Activated CD4-positive, alpha-beta T cell treated with anti-CD3 and anti-CD28 coated beads, Interleukin-2, Interleukin-4, amounts not matched to agents 100 ng/mL and 50 ng/mL, durations not matched to agents 16 hours and 8 hours (primary cell): Measurements from ENCODE around the gene GRB2.
"Not testable (repeated sequence)": the region's sequence is repeated elsewhere in the genome, so short reads cannot be mapped to it uniquely, and the experiment has no call there.

ENCODE experiments used
- DNase-seq: peaks from one replicate; pipeline ENCODE4 v3.0.0-alpha.2; 2020; ENCODE audit warnings: low spot score

The GRB2 gene

DNA sequence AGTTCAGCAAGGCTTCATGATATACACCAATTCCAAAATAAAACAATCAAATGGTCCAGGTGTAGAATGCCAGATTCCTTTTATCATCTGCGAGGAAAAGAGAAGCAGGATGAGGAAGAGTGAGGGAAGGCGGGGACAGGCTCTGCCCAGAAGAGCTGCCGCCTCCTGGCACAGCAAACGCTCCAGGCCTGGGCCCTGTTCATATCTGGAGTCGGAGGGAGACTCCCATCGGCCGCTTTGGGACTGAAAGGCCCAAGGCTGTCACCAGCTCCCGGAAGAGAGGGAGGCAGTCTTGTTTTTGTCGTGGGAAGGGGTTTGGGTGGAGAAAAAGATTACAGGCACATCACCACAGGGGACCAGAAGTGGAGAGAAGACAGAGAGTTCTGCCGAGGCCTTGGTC, 87.3 kb downstream of the GRB2 start:
- DNase-seq, result no peak

DNA sequence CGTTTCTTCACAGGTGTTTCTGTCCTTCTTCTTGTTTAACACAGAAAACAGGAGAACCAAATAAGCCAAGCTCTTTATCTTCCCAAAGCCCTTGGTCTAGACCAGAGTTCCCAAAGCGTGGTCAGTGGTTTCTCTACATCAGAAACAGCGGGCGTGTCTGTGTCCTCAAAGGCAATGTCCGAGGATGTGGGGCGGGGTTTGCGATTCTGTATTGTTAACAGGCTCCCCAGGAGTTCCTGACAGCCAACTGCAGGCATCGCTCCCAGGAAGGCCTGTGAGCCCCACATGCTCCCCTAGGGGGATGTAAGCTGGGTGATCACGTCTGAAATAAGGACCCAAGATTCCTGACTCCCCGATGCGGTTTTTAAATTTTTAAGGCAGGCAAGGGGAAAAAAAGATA, 87.8 kb downstream of the GRB2 start:
- DNase-seq, result no peak

DNA sequence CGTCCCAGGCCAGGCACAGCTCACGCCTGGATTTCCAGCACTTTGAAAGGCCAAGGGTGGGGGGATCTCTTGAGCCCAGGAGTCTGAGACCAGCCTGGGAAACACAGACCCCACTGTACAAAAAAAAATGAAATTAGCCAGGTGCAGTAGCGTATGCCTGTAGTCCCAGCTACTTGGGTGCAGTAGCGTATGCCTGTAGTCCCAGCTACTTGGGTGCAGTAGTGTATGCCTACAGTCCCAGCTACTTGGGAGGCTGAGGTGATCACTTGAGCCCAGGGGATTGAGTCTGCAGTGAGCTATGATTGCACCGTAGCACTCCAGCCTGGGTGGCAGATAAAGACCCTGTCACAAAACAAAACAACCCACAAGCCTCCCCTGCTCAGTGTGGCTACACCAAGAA, 89.2 kb downstream of the GRB2 start:
- DNase-seq, result no peak

DNA sequence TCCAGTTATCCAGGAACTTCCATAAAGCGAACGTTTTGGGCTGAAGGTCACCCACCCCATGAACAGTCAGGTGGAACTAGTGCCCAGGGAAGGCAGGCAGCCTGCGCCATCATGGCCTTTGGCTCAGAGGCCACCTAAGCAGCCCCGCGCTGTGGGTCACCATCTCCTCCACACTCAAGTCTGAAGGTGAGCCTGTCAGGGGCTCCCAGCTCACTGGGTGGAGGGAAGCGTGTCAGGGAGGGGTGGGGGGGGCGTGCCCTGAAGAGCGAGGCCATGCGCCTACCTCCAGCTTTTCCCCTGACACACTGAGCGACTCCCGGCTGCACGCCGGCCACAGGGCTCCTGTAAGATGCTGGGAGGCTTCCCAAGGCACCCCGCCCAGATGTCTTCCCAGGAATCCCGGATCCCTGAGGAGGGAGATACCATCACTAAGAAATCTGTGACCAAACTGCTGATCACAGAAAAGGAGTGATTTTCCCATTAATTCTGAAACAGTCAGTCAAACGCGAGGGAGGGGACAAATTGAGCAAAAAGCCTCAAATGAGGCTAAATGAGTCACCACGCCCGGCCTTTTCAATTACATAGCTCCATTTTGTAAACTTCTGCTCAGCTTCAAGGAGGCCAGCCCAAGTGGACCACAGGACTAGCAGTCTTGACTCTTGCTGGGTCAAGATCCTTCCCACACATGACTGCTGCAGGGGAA, 89.8 kb downstream of the GRB2 start:
- peak; percentile 65 for DNase-seq

DNA sequence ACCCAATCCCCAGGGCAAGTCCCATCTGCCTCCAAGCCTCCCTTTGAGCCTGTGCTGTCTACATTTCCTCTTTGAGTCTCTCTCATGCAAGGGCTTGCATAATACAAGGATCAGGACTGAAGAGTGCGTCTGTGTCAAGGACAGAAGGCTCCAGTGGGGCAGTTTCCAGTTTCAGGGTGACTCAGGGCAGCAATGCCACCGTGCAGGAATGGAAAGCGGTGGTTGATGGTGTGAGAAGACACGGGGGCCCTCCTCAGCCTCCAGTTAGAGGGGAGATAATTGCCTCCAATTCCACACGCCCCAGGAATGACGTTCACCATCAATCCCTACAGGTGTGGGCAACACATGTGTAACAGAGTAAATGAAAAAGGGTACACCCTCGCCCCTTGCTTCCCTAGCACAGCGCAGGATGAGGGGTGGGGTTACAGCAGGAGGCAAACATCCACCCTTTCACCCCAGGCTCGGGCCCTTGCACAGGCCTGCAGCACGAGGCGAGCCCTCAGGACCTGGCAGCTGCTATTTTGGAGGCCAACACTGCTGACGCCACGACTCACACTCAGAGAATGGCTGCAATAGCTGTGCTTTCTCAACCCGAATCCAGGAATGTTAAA, 91.4 kb downstream of the GRB2 start:
- peak; percentile 57 for DNase-seq

DNA sequence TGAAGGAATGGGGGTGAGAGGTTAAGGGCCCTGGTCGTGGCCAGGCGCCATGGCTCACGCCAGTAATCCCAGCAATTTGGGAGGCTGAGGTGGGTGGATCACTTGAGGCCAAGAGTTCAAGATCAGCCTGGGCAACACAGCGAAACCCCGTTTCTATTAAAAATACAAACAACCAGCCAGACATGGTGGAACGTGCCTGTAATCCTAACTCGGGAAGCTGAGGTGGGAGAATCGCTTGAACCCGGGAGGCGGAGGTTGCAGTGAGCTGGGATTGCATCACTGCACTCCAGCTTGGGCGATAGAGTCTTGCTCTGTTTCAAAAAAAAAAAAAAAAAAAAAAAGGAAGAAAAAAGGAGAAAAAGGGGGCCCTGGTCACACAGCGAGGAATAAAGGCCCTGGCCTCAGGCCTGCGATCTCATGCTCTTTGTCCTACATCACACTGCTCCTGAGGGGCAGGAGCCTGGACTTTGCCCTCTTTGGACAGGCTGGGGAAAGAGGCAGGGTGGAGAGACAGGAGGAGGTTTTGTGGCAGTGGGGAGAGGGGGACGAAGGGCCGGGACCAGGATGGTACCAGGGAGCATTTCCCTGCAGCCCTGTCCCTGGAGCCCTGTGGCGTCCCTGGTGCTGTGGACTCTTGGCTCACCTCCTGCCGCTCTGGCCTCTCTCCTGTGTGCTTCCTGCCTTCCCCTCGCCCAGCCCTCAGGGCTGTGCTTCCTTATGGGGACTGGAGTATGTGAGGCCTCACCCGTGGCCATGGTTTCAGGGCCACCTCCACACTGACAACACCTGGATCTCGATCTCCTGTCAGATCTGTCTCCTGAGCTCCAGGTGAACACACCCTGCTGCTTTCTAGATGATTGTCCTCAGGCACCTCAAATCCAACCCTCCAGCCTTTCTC, 96.5 kb downstream of the GRB2 start:
- DNase-seq, result no peak

DNA sequence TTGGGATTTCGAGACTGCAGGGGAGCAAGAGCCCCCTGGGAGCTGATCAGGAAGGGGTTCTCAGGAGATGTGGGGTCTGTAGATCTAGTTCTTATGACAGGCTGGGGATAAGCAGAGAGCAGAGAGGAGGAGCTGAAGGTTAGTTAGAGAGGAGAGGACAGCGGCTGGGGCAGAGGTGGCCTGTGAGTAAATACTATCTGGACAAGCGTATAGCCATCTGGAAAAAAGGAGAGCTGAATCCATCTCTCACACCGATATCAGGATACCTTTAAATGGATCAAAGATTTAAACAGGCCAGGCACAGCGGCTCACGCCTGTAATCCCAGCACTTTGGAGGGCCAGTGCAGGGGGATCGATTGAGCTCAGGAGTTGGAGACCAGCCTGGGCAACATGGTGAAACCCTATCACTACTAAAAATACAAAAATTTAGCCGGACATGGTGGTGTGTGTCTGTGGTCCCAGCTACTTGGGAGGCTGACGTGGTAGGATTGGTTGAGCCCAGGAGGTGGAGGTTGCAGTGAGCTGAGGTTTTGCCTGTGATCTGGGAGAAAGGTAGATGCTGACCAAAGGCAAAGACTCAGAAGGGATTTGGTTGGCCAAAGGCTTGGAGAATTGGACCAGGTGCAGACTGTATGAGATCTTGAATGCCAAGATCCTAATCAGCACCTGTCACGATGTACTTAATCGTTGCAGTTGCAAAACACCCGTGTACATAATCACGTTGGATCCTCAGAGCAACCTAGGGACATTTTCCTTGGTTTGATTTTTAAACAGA, 97.3 kb downstream of the GRB2 start:
- no peak for DNase-seq

DNA sequence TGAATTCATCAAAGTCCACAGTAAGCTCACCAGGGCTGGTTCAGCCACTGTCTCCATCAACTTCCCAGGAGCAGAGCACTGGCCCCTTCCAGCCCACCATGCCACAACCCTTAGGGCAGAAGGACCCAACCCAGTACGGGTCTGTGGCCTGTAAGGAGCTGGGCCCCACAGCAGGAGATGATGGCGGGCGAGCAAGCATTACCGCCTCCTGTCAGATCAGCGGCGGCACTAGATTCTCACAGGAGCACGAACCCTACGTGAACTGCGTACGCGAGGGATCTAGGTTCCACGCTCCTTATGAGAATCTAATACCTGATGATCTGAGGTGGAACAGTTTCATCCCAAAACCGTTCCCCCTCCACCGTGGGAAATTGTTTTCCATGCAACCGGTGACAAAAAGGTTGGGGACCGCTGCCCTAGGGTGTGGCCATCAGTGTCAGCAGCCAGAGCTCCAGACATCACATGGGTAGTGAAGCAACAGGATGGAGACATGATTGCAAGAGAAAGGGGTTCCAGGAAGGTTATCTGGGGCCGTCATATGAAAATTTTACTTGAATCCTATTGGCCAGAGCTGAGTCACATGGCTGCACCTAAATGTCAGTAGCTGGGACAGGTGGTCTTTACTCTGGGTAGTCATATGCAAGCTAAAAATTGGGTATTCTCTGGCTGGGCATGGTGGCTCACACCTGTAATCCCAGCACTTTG, 103.8 kb downstream of the GRB2 start:
- no peak for DNase-seq

DNA sequence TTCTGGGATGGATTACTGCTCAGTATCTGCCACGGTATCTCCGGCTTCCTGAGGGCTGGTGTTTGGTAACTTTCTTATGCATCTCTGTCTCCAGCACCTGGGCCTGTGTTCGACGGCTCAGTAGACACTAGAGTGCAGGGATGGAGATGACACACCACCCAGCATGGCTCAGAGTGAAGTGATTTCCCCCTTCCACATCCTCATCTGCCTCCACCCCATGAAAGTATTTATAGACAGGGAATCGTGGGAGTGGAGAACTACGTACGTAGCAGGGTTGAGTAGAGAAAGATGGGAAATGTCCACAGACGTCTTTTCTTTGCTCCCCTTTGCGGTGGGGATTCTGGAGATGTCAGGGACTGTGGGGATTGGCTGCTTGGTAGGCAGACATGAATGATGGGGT, 104.4 kb downstream of the GRB2 start:
- no peak for DNase-seq

DNA sequence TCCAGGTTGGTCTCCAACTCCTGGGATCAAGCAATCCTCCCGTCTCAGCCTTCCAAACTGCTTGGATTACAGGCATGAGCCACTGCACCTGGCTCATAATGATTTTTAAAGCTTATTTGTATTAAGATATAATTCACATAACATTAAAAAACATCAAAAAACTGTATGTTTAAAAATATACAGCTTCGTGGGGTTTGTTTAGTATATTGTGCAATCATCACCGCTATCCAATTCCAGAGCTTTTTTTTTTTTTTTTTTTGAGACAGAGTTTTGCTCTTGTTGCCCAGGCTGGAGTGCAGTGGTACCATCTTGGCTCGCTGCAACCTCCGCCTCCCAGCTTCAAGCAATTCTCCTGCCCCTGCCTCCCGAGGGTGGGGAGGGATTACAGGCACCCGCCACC, 105.2 kb downstream of the GRB2 start:
- DNase-seq, result no peak

DNA sequence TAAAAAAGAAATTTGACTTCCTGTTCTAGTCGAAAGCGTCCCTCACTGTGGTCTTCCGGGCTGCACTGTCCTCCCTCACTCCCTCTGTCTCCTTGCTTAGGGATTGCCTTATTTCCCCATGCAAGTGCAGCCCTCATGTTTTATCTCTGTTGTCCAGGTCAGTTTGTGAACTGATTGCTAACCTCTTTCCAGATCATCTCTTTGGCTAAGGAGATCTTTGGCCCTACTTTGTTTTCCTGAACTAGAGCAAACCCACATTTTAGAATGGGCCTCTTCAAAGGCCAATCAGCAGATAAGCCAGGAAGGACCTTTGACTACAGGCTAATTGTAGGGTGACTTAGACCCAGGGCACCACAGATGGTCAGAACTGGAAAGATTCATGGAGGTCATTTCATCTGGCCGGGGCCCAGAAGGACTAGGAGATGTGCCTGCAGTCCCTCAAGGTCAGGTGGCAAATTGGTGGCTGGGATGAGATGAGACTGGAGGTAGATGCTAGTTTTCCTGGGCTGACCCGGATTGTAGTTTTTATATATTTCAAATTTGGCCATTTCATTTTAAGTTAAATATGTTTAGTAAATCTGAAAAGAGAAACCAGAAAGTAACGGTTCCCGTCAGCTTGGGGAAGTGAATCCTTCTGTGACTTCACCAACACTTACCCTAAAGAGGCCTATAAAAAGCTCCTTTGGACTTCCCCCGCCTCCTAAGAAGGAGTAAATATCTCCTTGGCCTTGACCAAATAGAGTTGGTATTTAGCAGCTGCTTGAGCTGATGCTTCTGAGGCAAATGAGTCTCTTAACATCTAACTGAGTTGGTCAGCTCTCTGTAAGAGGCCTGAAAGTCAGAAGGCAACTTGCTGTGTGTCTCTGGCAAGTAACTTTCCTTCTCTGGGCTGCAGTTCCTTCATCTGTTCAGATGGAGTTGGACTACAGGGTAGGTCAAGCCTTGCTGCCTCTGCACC, 110.0 kb downstream of the GRB2 start:
- DNase-seq, result peak; percentile 82

DNA sequence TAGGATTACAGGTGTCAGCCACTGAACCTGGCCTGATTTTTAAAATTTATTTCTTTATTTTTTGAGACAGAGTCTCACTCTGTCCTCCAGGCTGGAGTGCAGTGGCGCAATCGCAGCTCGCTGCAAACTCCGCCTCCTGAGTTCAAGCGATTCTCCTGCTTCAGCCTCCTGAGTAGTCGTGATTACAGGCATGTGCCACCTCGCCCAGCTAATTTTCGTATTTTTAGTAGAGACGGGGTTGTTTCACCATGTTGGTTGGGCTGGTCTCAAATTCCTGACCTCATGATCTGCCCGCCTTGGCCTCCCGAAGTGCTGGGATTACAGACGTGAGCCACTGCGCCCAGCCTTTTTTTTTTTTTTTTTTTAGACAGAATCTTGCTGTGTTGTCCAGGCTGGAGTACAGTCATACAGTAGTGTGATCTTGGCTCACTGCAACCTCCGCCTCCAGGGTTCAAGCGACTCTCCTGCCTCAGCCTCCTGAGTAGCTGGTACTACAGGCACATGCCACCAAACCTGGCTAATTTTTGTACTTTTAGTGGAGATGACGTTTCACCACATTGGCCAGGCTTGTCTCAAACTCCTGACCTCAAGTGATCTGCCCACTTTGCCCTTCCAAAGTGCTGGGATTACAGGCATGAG, 112.5 kb downstream of the GRB2 start:
- DNase-seq, result not testable (repeated sequence)

DNA sequence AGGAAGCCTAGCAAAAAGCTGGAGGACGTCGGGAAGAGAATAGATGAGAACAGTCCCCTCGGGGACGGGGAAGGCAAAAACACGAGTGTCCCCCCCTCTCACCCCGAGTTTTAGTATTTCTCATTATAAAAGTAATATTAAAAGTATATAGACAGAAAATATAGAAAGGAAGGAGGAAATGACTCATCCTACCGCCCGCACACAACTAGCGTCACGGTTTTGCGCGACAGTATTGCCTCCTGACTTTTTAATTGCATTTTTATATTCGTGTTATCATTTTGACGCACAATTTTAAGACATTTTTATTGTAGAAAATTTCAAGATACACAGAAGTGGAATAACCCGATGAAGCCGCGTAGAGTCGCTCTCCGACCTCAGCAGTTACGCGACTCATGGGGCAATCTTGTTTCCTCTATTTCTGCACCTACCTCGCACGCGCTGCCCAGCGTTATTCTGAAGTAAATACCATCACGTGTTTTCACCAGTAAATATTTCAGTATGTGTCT, 115.6 kb downstream of the GRB2 start:
- peak; percentile 65 for DNase-seq

DNA sequence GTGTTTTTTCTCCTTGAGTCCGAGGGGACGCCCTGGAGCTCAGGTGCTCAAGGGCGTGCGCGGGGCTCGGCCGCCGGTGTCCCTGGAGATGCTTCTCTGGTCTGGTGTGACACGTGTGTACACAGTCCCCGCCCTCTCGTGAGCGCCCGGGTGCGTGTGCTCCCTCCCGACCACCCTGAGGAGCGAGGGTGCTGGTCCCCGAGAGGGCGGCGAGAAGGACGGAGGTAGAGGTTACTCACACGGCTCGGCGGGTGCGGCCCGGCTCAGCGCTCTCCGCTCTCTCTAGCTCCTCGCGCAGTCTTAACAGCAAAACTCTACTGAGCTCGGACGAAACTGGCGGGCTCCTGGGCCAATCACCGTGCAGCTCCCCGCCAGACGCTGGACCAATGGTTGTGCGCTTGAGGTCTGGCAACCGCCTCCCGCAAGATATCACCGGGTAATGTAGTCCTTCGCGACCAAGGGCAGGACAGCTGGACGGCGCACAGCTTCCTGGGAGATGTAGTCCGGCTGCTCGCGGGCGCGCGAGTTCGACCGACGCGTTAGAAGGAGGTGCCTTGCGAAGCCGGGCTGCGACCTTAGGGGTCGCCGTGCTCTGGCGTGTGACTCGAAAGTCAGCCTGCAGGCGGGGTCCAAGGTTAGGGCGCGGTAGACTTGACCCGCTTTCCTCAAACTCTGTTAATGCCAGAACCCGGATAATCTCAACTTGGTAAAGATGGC, 116.2 kb downstream of the GRB2 start, which contains the start of gene SLC25A19:
TSS of gene SLC25A19 (minus strand) at position 319 of the 717 bp plus-strand sequence. CDS start 2,669 bp downstream, outside the sequence.
- peak; percentile 99 for DNase-seq

DNA sequence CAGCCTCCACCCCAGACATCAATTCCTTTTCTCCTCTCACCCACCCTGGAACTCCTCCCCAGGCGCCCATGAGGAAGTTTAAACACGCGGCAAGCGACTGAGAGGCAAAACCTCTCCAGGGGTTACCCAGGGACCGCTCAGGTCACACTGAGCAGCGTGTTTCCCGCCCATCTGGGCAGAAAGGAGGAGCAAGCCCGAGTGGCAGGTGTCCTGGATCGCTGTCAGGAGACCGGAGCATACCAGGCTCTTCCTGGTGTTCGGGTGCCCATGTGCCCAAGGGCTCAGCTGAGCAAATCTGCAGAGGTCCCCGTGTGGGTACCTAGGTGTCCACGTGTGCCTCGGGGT, 116.7 kb downstream of the GRB2 start:
- peak; percentile 48 for DNase-seq

DNA sequence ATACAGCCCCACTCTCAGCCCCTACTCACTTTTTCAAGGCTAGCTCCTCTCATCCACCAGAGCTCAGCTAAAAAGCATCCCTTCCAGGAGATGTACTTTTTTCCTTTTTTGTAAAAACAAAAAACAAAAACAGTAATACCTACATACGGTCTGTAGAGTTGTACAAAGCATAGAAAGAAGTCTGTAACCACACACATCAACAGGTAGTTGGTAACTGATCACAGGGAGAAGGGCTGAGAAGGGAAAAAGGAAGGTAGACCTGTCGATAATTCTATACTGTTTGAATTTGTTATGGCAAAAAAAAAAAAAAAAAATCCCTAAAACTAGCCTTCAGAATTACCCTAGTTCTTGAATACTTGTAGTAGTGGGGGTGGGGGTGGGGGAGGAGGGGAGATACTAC, 117.1 kb downstream of the GRB2 start:
- no peak for DNase-seq

DNA sequence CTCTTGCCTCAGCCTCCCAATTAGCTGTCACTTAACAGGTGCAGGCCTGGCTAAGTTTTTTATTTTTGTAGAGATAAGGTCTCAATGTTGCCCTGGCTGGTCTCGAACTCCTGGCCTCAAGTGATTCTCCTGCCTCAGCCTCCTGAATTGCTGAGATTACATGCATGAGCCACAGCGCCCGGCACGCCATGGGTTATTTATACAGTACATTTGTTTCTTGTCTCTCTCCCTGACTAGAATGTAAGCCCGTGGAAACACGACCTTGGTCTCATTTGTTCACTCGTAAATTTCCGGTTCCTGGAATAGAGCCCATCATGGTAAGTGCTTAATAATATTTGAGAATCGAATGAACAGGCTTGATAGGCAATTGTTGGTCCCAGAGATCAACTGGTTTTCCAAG, 118.3 kb downstream of the GRB2 start:
- no peak for DNase-seq

DNA sequence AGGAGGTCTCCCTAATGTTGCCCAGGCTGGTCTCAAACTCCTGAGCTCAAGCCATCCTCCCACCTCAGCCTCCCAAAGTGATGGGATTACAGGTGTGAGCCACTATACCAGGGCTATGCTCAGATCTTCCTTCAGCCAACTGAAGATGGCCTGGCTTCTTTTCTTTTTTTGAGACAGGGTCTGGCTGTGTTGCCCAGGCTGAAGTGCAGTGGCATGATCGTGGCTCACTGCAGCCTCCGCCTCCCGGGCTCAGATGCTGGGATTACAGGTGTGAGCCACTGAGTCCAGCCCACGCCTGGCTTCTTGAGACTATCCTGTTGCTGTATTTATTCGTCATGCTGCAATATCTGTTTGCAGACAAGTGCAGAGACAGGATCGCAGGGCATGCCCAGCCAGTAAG, 120.4 kb downstream of the GRB2 start:
- no peak for DNase-seq

DNA sequence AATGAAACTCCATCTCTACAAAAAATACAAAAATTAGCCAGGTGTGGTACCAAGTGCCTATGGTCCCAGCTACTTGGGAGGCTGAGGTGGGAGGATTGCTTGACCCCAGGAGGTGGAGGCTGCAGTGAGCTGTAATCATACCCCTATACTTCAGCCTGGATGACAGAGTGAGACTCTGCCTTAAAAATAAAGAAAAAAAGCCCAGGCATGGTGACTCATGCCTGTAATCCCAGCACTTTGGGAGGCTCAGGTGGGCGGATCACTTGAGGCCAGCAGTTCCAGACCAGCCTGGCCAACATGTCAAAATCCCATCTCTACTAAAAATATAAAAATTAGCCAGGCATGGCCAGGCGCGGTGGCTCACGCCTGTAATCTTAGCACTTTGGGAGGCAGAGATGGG, 125.3 kb downstream of the GRB2 start:
- DNase-seq, result not testable (repeated sequence)
